Measurements from ENCODE around the gene INTS14. TPM values are rescaled to one million over a fixed set of nuclear protein-coding genes. Genes with fewer than 3 reads are reported as not detected.
"Not testable (repeated sequence)": the region's sequence is repeated elsewhere in the genome, so short reads cannot be mapped to it uniquely, and the experiment has no call there.

INTS14 gene
- total RNA-seq, 2 experiments from 2014 or later = 38.4 to 46.8 TPM

DNA sequence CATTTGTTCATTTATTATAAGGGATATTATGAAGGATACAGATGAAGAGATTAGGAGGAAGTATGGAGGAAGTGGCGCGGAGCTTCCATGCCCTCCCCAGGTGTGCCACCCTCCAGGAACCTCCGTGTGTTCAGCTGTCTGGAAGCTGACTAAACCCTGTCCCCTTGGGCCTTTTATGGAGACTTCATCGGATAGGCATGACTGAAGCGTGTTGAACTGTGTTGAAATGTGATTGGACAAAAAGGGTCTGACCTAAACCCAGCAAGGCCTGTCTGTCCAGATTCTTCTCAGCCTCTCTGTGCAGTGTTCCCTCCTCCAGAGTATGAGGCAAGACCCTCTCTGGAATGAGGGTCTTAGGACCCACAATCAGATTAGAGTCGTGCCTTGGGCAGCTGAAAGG is 49.0 kb downstream of the INTS14 start:
- H3K27ac Mint-ChIP-seq = no peak overlapping the region
- H3K4me1 Mint-ChIP-seq = no peaks in the 10 kb centered on the region
- ChIA-PET POLR2A (no interaction called here), CTCF (interaction anchor here (0.6 to 0.7 kb wide), 2 partner anchors 22 to 256 kb away, joined by 3 to 4 read pairs; no protein-coding TSS in a partner anchor)
- DNase-seq = no peak
- H3K4me3 Mint-ChIP-seq = no peak overlapping the region
- H3K36me3 Mint-ChIP-seq (ENCODE audit: low read depth) = peaks cover 51% of the 10 kb centered on the region
- no peaks in the 10 kb centered on the region for H3K9me3 Mint-ChIP-seq
- no peaks in the 10 kb centered on the region for H3K27me3 Mint-ChIP-seq

- Mint-ChIP-seq H3K36me3 (ENCODE audit: low read depth) (peaks cover 43% of the 10 kb centered on the region), H3K27me3 (no peaks in the 10 kb centered on the region), H3K4me3 (no peak overlapping the region), H3K9me3 (no peaks in the 10 kb centered on the region), H3K27ac (no peak overlapping the region), H3K4me1 (no peaks in the 10 kb centered on the region)
- ChIA-PET CTCF (interaction anchor here (0.7 to 1.3 kb wide), 2 partner anchors 20 to 162 kb away, joined by 3 to 4 read pairs; no protein-coding TSS in a partner anchor), POLR2A (no interaction called here)
- DNase-seq = no peak
These were observed 51.0 kb downstream of the INTS14 start for GRCh38 chr15:65559941-65560340.

DNA sequence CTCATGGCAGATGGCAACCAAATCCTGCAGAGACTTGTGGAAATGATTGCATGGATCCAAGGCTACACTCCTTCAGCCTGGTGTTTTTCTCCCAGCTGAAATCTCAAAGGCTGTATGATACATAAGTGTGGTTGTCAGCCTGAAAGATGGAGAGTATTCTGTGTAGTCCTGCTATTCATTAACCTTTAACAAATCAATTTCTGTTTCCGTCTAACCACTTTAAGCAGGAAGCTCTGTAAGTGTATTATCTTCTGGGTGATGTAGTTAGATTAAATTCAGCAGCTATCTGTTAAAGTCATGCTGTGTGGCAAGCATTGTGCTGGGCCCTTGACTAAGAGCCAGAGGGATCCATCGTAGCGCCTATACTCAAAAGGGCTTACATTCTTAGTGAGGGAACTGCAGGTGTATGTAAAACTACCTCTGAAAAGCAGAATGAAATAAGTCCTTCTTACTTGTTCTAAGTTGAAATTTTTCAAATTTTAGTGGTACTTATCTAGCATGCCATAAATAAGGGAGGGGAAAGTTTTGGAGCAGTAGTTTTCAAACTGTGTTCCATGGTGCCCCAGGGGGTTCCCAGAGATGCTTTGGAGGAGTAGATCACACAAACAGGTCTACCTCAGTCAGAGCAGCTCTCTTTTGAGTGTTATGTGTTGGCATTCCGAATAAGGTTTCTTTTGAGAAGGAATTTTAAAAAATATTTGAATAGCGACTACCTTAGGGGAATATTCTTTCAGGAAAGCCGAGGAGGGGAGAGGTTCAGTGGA is 51.8 kb downstream of the INTS14 start:
- Mint-ChIP-seq H3K36me3 (ENCODE audit: low read depth) (peaks cover 36% of the 10 kb centered on the region), H3K4me3 (no peak overlapping the region), H3K27me3 (no peaks in the 10 kb centered on the region), H3K27ac (no peak overlapping the region), H3K9me3 (no peaks in the 10 kb centered on the region), H3K4me1 (no peaks in the 10 kb centered on the region)
- POLR2A ChIA-PET = no interaction called here
- DNase-seq = no peak
- CTCF ChIA-PET = interaction anchor here (0.7 to 1.3 kb wide), 2 partner anchors 20 to 161 kb away, joined by 3 to 4 read pairs; no protein-coding TSS in a partner anchor

- H3K36me3 Mint-ChIP-seq (ENCODE audit: low read depth) = peaks cover 35% of the 10 kb centered on the region
- no peak overlapping the region for H3K4me3 Mint-ChIP-seq
- ChIA-PET POLR2A (no interaction called here), CTCF (interaction anchor here (0.6 to 1.3 kb wide), 4 partner anchors 10 to 19 kb away, joined by 3 to 4 read pairs (median 4); no protein-coding TSS in a partner anchor)
- no peak for DNase-seq
- no peaks in the 10 kb centered on the region for H3K9me3 Mint-ChIP-seq
- no peaks in the 10 kb centered on the region for H3K27me3 Mint-ChIP-seq
- no peak overlapping the region for H3K27ac Mint-ChIP-seq
- H3K4me1 Mint-ChIP-seq = no peaks in the 10 kb centered on the region
These were observed 52.6 kb downstream of the INTS14 start for GRCh38 chr15:65558336-65558735.

DNA sequence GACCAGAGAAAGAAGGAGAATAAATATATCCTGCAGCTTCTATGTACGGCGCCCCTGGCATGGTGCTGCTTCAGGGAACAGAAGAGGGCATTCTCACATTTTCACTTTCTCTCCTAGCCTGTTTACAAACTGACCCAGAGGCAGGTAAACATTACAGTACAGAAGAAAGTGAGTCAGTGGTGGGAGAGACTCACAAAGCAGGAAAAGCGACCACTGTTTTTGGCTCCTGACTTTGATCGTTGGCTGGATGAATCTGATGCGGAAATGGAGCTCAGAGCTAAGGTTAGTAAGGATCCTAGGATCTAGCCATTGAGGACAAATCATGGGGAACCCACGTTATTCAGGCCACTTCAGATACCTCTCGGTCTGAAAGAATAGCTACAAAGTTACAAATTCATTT is 54.3 kb downstream of the INTS14 start:
- Mint-ChIP-seq H3K4me3 (no peak overlapping the region), H3K27ac (no peak overlapping the region), H3K4me1 (no peaks in the 10 kb centered on the region), H3K36me3 (ENCODE audit: low read depth) (peaks cover 22% of the 10 kb centered on the region), H3K27me3 (no peaks in the 10 kb centered on the region), H3K9me3 (no peaks in the 10 kb centered on the region)
- ChIA-PET POLR2A (no interaction called here), CTCF (interaction anchor here (1.4 kb wide), 1 partner anchor 23 kb away, joined by 3 read pairs; no protein-coding TSS in a partner anchor)
- DNase-seq = no peak

DNA sequence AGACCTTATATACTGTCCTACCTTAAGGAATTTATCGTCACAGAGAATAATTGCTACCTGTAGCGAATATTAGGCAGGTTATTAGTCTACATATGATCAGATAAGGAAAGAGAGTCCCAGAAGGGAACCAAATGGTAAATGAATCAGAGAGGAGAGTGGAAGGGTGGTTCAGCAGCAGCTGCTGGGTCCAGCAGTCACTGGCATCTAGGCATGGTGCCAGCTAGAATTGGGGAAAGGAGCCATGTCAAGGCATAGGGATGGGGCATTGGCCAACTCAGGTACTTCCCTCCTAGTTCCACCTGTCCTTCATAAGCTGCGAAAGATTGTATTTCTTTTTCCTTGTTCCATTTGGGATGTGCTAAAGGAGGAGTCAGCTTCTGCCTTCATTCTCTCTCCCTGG is 57.2 kb downstream of the INTS14 start:
- Mint-ChIP-seq H3K27ac (no peak overlapping the region), H3K4me3 (no peak overlapping the region), H3K9me3 (peaks cover 2% of the 10 kb centered on the region), H3K36me3 (ENCODE audit: low read depth) (peaks cover 15% of the 10 kb centered on the region), H3K27me3 (no peaks in the 10 kb centered on the region), H3K4me1 (peaks cover 13% of the 10 kb centered on the region)
- POLR2A ChIA-PET = no interaction called here
- CTCF ChIA-PET = interaction anchor here (0.8 to 1.3 kb wide), 3 partner anchors 23 to 85 kb away, joined by 3 to 5 read pairs (median 3); no protein-coding TSS in a partner anchor
- no peak for DNase-seq

- H3K27me3 Mint-ChIP-seq, DNase-seq, H3K9me3 Mint-ChIP-seq, H3K4me3 Mint-ChIP-seq, H3K27ac Mint-ChIP-seq, POLR2A ChIA-PET: not testable (repeated sequence)
- CTCF ChIA-PET = interaction anchor here (1.3 kb wide), 1 partner anchor 26 kb away, joined by 5 read pairs; no protein-coding TSS in a partner anchor
- H3K36me3 Mint-ChIP-seq (ENCODE audit: low read depth) = peaks cover 12% of the 10 kb centered on the region
- peaks cover 13% of the 10 kb centered on the region for H3K4me1 Mint-ChIP-seq
These were observed 58.1 kb downstream of the INTS14 start for GRCh38 chr15:65552851-65553250.

- Mint-ChIP-seq H3K27me3 (no peaks in the 10 kb centered on the region), H3K4me1 (peaks cover 13% of the 10 kb centered on the region), H3K36me3 (ENCODE audit: low read depth) (peaks cover 11% of the 10 kb centered on the region), H3K27ac (no peak overlapping the region), H3K9me3 (peaks cover 2% of the 10 kb centered on the region), H3K4me3 (no peak overlapping the region)
- no peak for DNase-seq
- CTCF ChIA-PET = interaction anchor here (0.6 to 1.1 kb wide), 3 partner anchors 10 to 363 kb away, joined by 3 to 5 read pairs (median 3); no protein-coding TSS in a partner anchor
- POLR2A ChIA-PET = no interaction called here
These were observed 59.7 kb downstream of the INTS14 start for GRCh38 chr15:65551183-65551582.

GRCh38 chr15:65550681-65551098 is 60.2 kb downstream of the INTS14 start:
- ChIA-PET CTCF (interaction anchor here (0.6 kb wide), 1 partner anchor 362 kb away, joined by 3 read pairs; no protein-coding TSS in a partner anchor), POLR2A (no interaction called here)
- Mint-ChIP-seq H3K4me1 (peaks cover 13% of the 10 kb centered on the region), H3K27me3 (no peaks in the 10 kb centered on the region), H3K9me3 (peaks cover 2% of the 10 kb centered on the region), H3K36me3 (ENCODE audit: low read depth) (peaks cover 10% of the 10 kb centered on the region), H3K4me3 (no peak overlapping the region), H3K27ac (peak overlapping the region; percentile 11)
- DNase-seq = no peak

- H3K4me3 Mint-ChIP-seq; H3K9me3 Mint-ChIP-seq; DNase-seq; H3K27me3 Mint-ChIP-seq; H3K27ac Mint-ChIP-seq; H3K36me3 Mint-ChIP-seq (ENCODE audit: low read depth): not testable (repeated sequence)
- POLR2A ChIA-PET = interaction anchor here (0.6 kb wide), 1 partner anchor 768 kb away, joined by 4 read pairs; no protein-coding TSS in a partner anchor
- peaks cover 13% of the 10 kb centered on the region for H3K4me1 Mint-ChIP-seq
- CTCF ChIA-PET = interaction anchor here (0.7 to 1.2 kb wide), 3 partner anchors 9 to 221 kb away, joined by 3 to 4 read pairs (median 3); no protein-coding TSS in a partner anchor
These were observed 61.6 kb downstream of the INTS14 start for GRCh38 chr15:65549288-65549687.

- H3K36me3 Mint-ChIP-seq (ENCODE audit: low read depth) = peaks cover 2% of the 10 kb centered on the region
- peaks cover 14% of the 10 kb centered on the region for H3K4me1 Mint-ChIP-seq
- no peak for DNase-seq
- H3K27ac Mint-ChIP-seq = no peak overlapping the region
- ChIA-PET CTCF (interaction anchor here (0.6 kb wide), 1 partner anchor 660 kb away, joined by 3 read pairs; no protein-coding TSS in a partner anchor), POLR2A (no interaction called here)
- no peaks in the 10 kb centered on the region for H3K27me3 Mint-ChIP-seq
- no peak overlapping the region for H3K4me3 Mint-ChIP-seq
- peaks cover 2% of the 10 kb centered on the region for H3K9me3 Mint-ChIP-seq
These were observed 63.1 kb downstream of the INTS14 start for GRCh38 chr15:65547841-65548240.

DNA sequence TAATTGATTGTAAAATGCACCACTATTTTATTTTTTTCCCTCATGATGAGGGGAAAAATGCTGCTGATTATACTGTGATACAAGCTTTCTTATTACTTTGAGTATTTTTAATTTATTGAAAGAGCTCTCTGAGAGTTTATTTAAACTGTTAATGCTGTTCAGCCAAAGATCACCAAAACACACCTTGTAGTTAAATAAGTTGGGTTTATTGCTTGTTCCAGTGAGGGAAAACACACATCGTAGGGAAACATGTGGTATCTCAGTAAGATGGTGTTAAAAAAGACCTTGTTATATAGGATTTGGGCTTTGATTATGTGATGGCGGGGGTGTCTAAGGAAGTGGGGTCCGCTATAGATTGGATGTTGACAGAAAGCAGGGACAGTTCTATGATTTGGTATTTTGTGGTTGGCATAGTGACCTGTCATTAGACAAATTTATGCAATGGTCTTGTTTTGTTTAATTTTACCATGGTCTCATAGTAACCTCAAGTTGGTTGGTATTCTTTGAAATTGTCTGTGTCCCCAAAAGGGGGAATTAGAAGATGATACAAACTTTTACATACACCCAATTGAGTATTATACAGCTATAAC is 69.6 kb downstream of the INTS14 start:
- ChIA-PET POLR2A (no interaction called here), CTCF (interaction anchor here (2.9 kb wide), 1 partner anchor 10 kb away, joined by 10 read pairs; the partner anchor contains the start of gene HACD3)
- H3K27me3 Mint-ChIP-seq = no peaks in the 10 kb centered on the region
- no peak for DNase-seq
- H3K9me3 Mint-ChIP-seq = no peaks in the 10 kb centered on the region
- peaks cover 1% of the 10 kb centered on the region for H3K4me1 Mint-ChIP-seq
- no peak overlapping the region for H3K27ac Mint-ChIP-seq
- no peak overlapping the region for H3K4me3 Mint-ChIP-seq
- no peaks in the 10 kb centered on the region for H3K36me3 Mint-ChIP-seq (ENCODE audit: low read depth)

DNA sequence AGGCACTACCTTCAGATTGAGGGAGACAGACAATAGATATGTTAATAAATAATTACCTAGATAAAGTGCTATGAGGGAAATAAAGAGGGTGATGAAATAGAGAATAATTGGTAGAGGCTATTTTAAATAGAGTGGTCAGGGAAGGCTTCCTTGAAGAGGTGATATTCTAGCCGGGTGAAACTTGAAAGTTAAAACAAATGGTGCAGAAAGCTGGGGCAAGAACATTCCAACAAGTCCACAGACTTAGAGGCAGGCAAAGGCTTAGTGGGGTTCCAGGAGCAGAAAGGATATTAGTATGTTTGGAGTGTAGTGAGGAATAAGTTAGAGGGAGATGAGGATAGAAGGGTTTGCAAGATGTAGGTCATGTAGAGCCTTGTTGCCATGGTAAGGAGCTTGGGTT is 70.6 kb downstream of the INTS14 start:
- no peaks in the 10 kb centered on the region for H3K9me3 Mint-ChIP-seq
- H3K4me3 Mint-ChIP-seq = no peak overlapping the region
- POLR2A ChIA-PET = no interaction called here
- H3K4me1 Mint-ChIP-seq = peaks cover 1% of the 10 kb centered on the region
- H3K36me3 Mint-ChIP-seq (ENCODE audit: low read depth) = no peaks in the 10 kb centered on the region
- CTCF ChIA-PET = interaction anchor here (0.5 to 2.9 kb wide), 3 partner anchors 9 to 22 kb away, joined by 3 to 10 read pairs (median 4); partner anchors contain the start of gene HACD3
- no peak overlapping the region for H3K27ac Mint-ChIP-seq
- no peak for DNase-seq
- no peaks in the 10 kb centered on the region for H3K27me3 Mint-ChIP-seq

Measured in activated CD4-positive, alpha-beta T cell treated with anti-CD3 and anti-CD28 coated beads, Interleukin-2, amount 10 ng/mL, durations not matched to agents 7 days and 5 days (primary cell).